Measurements from ENCODE around the gene DCLK1. TPM values are rescaled to one million over a fixed set of nuclear protein-coding genes. Genes with fewer than 3 reads are reported as not detected.

DCLK1 gene
- total and polyA plus RNA-seq, 10 donors: 2.0 to 22.1 (median 11.7) TPM

- Histone ChIP-seq H3K9me3 (peaks cover 0 to 4% (median 0%) of the 10 kb centered on the region in 8 donors), H3K4me1 (no peaks in the 10 kb centered on the region), H3K27me3 (replicated peaks in 1 of 7) (no peaks in the 10 kb centered on the region), H3K4me3 (no peak overlapping the region), H3K36me3 (no peaks in the 10 kb centered on the region), H3K27ac (no peak overlapping the region)
- 58 to 77% (median 69%) methylated on average over 4 of the region's 4 CpGs for WGBS, 5 donors
- DNase-seq: no peak
- TF ChIP-seq POLR2A (IDR thresholded peaks at IDR 0.05) (no peak), CTCF (IDR thresholded peaks at IDR 0.05 in 8 of 11, conservative IDR thresholded peaks at IDR 0.05 in 3 of 11) (no peak), POLR2AphosphoS5 (IDR thresholded peaks at IDR 0.05) (no peak)
- intact Hi-C loops (cut with DNase I; ENCODE audit: low total_unique reads): no loop called here
Observed at GRCh38 chr13:36098080-36098479, 33.1 kb downstream of the DCLK1 start.

GRCh38 chr13:36096461-36097416, 34.4 kb downstream of the DCLK1 start:
- no peak overlapping the region for H3K4me3 ChIP-seq
- no peak for DNase-seq
- WGBS, 5 donors: 80 to 87% (median 85%) methylated on average over 5 of the region's 5 CpGs
- TF ChIP-seq POLR2AphosphoS5 (IDR thresholded peaks at IDR 0.05) (no peak), POLR2A (IDR thresholded peaks at IDR 0.05) (no peak), CTCF (IDR thresholded peaks at IDR 0.05 in 8 of 11, conservative IDR thresholded peaks at IDR 0.05 in 3 of 11) (no peak)
- no peak overlapping the region for H3K27ac ChIP-seq
- peaks cover 0 to 4% (median 0%) of the 10 kb centered on the region in 8 donors for H3K9me3 ChIP-seq
- no peaks in the 10 kb centered on the region for H3K4me1 ChIP-seq
- no peaks in the 10 kb centered on the region for H3K27me3 ChIP-seq (replicated peaks in 1 of 7)
- H3K36me3 ChIP-seq: no peaks in the 10 kb centered on the region
- intact Hi-C loops (cut with DNase I; ENCODE audit: low total_unique reads): no loop called here

- 67 to 78% (median 73%) methylated on average over 4 of the region's 4 CpGs for WGBS, 5 donors
- Histone ChIP-seq H3K4me3 (no peak overlapping the region), H3K9me3 (no peaks in the 10 kb centered on the region), H3K27ac (no peak overlapping the region), H3K36me3 (no peaks in the 10 kb centered on the region), H3K27me3 (replicated peaks in 1 of 7) (no peaks in the 10 kb centered on the region), H3K4me1 (no peaks in the 10 kb centered on the region)
- DNase-seq: no peak
- intact Hi-C loops (cut with DNase I; ENCODE audit: low total_unique reads): no loop called here
- TF ChIP-seq POLR2A (IDR thresholded peaks at IDR 0.05): no peak
- TF ChIP-seq CTCF (IDR thresholded peaks at IDR 0.05 in 8 of 11, conservative IDR thresholded peaks at IDR 0.05 in 3 of 11): no peak
- TF ChIP-seq POLR2AphosphoS5 (IDR thresholded peaks at IDR 0.05): no peak
Observed at GRCh38 chr13:36094478-36094877, 36.7 kb downstream of the DCLK1 start.

GRCh38 chr13:36090592-36090991, 40.6 kb downstream of the DCLK1 start:
- TF ChIP-seq CTCF (IDR thresholded peaks at IDR 0.05 in 8 of 11, conservative IDR thresholded peaks at IDR 0.05 in 3 of 11) (no peak), POLR2A (IDR thresholded peaks at IDR 0.05) (no peak), POLR2AphosphoS5 (IDR thresholded peaks at IDR 0.05) (no peak)
- 79 to 95% (median 93%) methylated on average over 7 of the region's 7 CpGs for WGBS, 5 donors
- Histone ChIP-seq H3K27me3 (replicated peaks in 1 of 7) (no peaks in the 10 kb centered on the region), H3K9me3 (no peaks in the 10 kb centered on the region), H3K4me3 (no peak overlapping the region), H3K4me1 (no peaks in the 10 kb centered on the region), H3K27ac (no peak overlapping the region), H3K36me3 (no peaks in the 10 kb centered on the region)
- intact Hi-C loops (cut with DNase I; ENCODE audit: low total_unique reads): no loop called here
- DNase-seq: no peak

All from spleen (tissue), 11 donors.